Loucy (cell line): Measurements from ENCODE around the gene NUDCD2.

Source experiments
- CTCF ChIP-seq: fragments of 200-600 bp; sonication (generic); conservative IDR thresholded peaks from 2 replicates; pipeline ENCODE4 v1.5.1; 2014; ENCODE audit warnings: mild to moderate bottlenecking, antibody characterized with exemption, low read length
- EZH2phosphoT487 ChIP-seq: fragments of 200-600 bp; IDR thresholded peaks from 2 replicates; pipeline ENCODE4 v1.6.1; 2018; ENCODE audit warnings: antibody characterized with exemption, mild to moderate bottlenecking, moderate library complexity, borderline replicate concordance

GRCh38 chr5:163404364-163405173 lies 55.3 kb downstream of the NUDCD2 start:
- no peak for TF ChIP-seq CTCF
- TF ChIP-seq EZH2phosphoT487: no peak
